Activated T-cell treated with anti-CD3 and anti-CD28 coated beads, Interleukin-2, amount 50 U/mL, for 4 hours (primary cell): Measurements from ENCODE around the gene ROR1. TPM values are rescaled to one million over a fixed set of nuclear protein-coding genes. Genes with fewer than 3 reads are reported as not detected.

Source experiments
- ATAC-seq, 2 donors: fragments of 200-7000 bp; cut with Tn5 transposase; one replicate each; pipeline ENCODE4 v1.10.0; 2021
- DNase-seq: peaks from one replicate; pipeline ENCODE4 v3.0.0-alpha.2; 2020
- H3K27me3 Mint-ChIP-seq: one replicate; pipeline ENCODE4 v1.8.0; 2021; ENCODE audit warnings: low read depth, mixed read lengths
- H3K36me3 Mint-ChIP-seq: one replicate; pipeline ENCODE4 v1.8.0; 2022; ENCODE audit warnings: mixed read lengths; ENCODE audit not compliant: insufficient read depth
- H3K4me1 Mint-ChIP-seq: one replicate; pipeline ENCODE4 v1.8.0; 2021; ENCODE audit warnings: low read depth, mixed read lengths
- H3K4me3 Mint-ChIP-seq: one replicate; pipeline ENCODE4 v1.8.0; 2021; ENCODE audit warnings: mild to moderate bottlenecking, moderate library complexity, mixed read lengths
- H3K9me3 Mint-ChIP-seq: one replicate; pipeline ENCODE4 v1.8.0; 2021; ENCODE audit warnings: mixed read lengths
- total RNA-seq, 3 donors: library from RNA; stranded (reverse); gene quantifications; one replicate each; pipeline ENCODE4 v1.2.1, GENCODE V29; 2021

Gene ROR1
- total RNA-seq, 3 donors from 2014 or later = 0.08 to 0.38 (median 0.18) TPM

GRCh38 chr1:63877021-63877767 lies 103.4 kb downstream of the ROR1 start:
- DNase-seq = no peak
- ATAC-seq = no peak
- Mint-ChIP-seq H3K9me3 (no peaks in the 10 kb centered on the region), H3K27me3 (peaks cover 6% of the 10 kb centered on the region), H3K4me1 (no peaks in the 10 kb centered on the region), H3K36me3 (no peaks in the 10 kb centered on the region), H3K4me3 (no peak overlapping the region)

- Mint-ChIP-seq H3K4me3 (no peak overlapping the region), H3K27me3 (peaks cover 6% of the 10 kb centered on the region), H3K4me1 (no peaks in the 10 kb centered on the region), H3K36me3 (no peaks in the 10 kb centered on the region), H3K9me3 (no peaks in the 10 kb centered on the region)
- DNase-seq (no peak), ATAC-seq (no peak)
These were observed 104.0 kb downstream of the ROR1 start for GRCh38 chr1:63877816-63878215.

GRCh38 chr1:63878932-63879331 lies 105.1 kb downstream of the ROR1 start:
- H3K4me1 Mint-ChIP-seq = no peaks in the 10 kb centered on the region
- no peaks in the 10 kb centered on the region for H3K36me3 Mint-ChIP-seq
- no peak for ATAC-seq
- H3K9me3 Mint-ChIP-seq = no peaks in the 10 kb centered on the region
- no peak for DNase-seq
- no peak overlapping the region for H3K4me3 Mint-ChIP-seq
- H3K27me3 Mint-ChIP-seq = peaks cover 6% of the 10 kb centered on the region

GRCh38 chr1:63880958-63881576 lies 107.2 kb downstream of the ROR1 start:
- no peaks in the 10 kb centered on the region for H3K36me3 Mint-ChIP-seq
- H3K4me3 Mint-ChIP-seq = no peak overlapping the region
- peaks cover 6% of the 10 kb centered on the region for H3K27me3 Mint-ChIP-seq
- ATAC-seq (no peak), DNase-seq (no peak)
- H3K4me1 Mint-ChIP-seq = no peaks in the 10 kb centered on the region
- H3K9me3 Mint-ChIP-seq = no peaks in the 10 kb centered on the region

GRCh38 chr1:63882048-63882704 lies 108.4 kb downstream of the ROR1 start:
- Mint-ChIP-seq H3K4me1 (no peaks in the 10 kb centered on the region), H3K27me3 (peaks cover 6% of the 10 kb centered on the region), H3K9me3 (no peaks in the 10 kb centered on the region), H3K36me3 (no peaks in the 10 kb centered on the region), H3K4me3 (no peak overlapping the region)
- DNase-seq (no peak), ATAC-seq (no peak)

GRCh38 chr1:63883494-63884235 lies 109.8 kb downstream of the ROR1 start:
- H3K9me3 Mint-ChIP-seq = no peaks in the 10 kb centered on the region
- DNase-seq (no peak), ATAC-seq (no peak)
- H3K27me3 Mint-ChIP-seq = peaks cover 6% of the 10 kb centered on the region
- no peaks in the 10 kb centered on the region for H3K4me1 Mint-ChIP-seq
- no peaks in the 10 kb centered on the region for H3K36me3 Mint-ChIP-seq
- no peak overlapping the region for H3K4me3 Mint-ChIP-seq

GRCh38 chr1:63884486-63884885 lies 110.7 kb downstream of the ROR1 start:
- DNase-seq (no peak), ATAC-seq (no peak)
- Mint-ChIP-seq H3K4me3 (no peak overlapping the region), H3K4me1 (no peaks in the 10 kb centered on the region), H3K27me3 (peaks cover 2% of the 10 kb centered on the region), H3K36me3 (no peaks in the 10 kb centered on the region), H3K9me3 (no peaks in the 10 kb centered on the region)

GRCh38 chr1:63885899-63886298 lies 112.1 kb downstream of the ROR1 start:
- no peaks in the 10 kb centered on the region for H3K9me3 Mint-ChIP-seq
- H3K36me3 Mint-ChIP-seq = no peaks in the 10 kb centered on the region
- ATAC-seq (no peak), DNase-seq (no peak)
- no peaks in the 10 kb centered on the region for H3K4me1 Mint-ChIP-seq
- no peak overlapping the region for H3K4me3 Mint-ChIP-seq
- H3K27me3 Mint-ChIP-seq = no peaks in the 10 kb centered on the region

- Mint-ChIP-seq H3K4me1 (no peaks in the 10 kb centered on the region), H3K36me3 (no peaks in the 10 kb centered on the region), H3K27me3 (no peaks in the 10 kb centered on the region), H3K9me3 (no peaks in the 10 kb centered on the region), H3K4me3 (no peak overlapping the region)
- ATAC-seq (no peak), DNase-seq (no peak)
These were observed 112.5 kb downstream of the ROR1 start for GRCh38 chr1:63886340-63886739.

GRCh38 chr1:63887809-63888208 lies 114.0 kb downstream of the ROR1 start:
- DNase-seq (no peak), ATAC-seq (no peak)
- Mint-ChIP-seq H3K4me3 (no peak overlapping the region), H3K27me3 (no peaks in the 10 kb centered on the region), H3K36me3 (no peaks in the 10 kb centered on the region), H3K9me3 (no peaks in the 10 kb centered on the region), H3K4me1 (no peaks in the 10 kb centered on the region)

GRCh38 chr1:63888984-63889383 lies 115.2 kb downstream of the ROR1 start:
- H3K9me3 Mint-ChIP-seq = no peaks in the 10 kb centered on the region
- DNase-seq (no peak), ATAC-seq (no peak)
- no peaks in the 10 kb centered on the region for H3K36me3 Mint-ChIP-seq
- H3K4me3 Mint-ChIP-seq = no peak overlapping the region
- no peaks in the 10 kb centered on the region for H3K4me1 Mint-ChIP-seq
- H3K27me3 Mint-ChIP-seq = no peaks in the 10 kb centered on the region

- Mint-ChIP-seq H3K36me3 (no peaks in the 10 kb centered on the region), H3K4me1 (no peaks in the 10 kb centered on the region), H3K9me3 (no peaks in the 10 kb centered on the region), H3K27me3 (no peaks in the 10 kb centered on the region), H3K4me3 (no peak overlapping the region)
- DNase-seq (no peak), ATAC-seq (no peak)
These were observed 116.7 kb downstream of the ROR1 start for GRCh38 chr1:63890468-63890867.

GRCh38 chr1:63891060-63891690 lies 117.4 kb downstream of the ROR1 start:
- ATAC-seq = no peak
- no peaks in the 10 kb centered on the region for H3K36me3 Mint-ChIP-seq
- H3K4me3 Mint-ChIP-seq = no peak overlapping the region
- H3K9me3 Mint-ChIP-seq = no peaks in the 10 kb centered on the region
- H3K4me1 Mint-ChIP-seq = no peaks in the 10 kb centered on the region
- no peaks in the 10 kb centered on the region for H3K27me3 Mint-ChIP-seq
- DNase-seq = no peak
